GM23338 (cell line): ENCODE measurements around the gene NSG1. TPM values are rescaled to one million over a fixed set of nuclear protein-coding genes. Genes with fewer than 3 reads are reported as not detected.
A peak's percentile ranks its signal among the peaks of the same experiment; 100 is the strongest.

Experiments
- ATAC-seq: fragments of 200-7000 bp; cut with Tn5 transposase; 3 replicates; pipeline ENCODE4 v1.9.1; 2020
- DNase-seq: peaks from one replicate; pipeline ENCODE4 v3.0.0-alpha.2; 2015; ENCODE audit warnings: low spot score
- H2AFZ ChIP-seq: fragments of 200-600 bp; sonication (generic); 2 replicates; pipeline ENCODE4 v1.8.0; 2016; ENCODE audit warnings: antibody characterized with exemption, mild to moderate bottlenecking, moderate library complexity
- H3F3A ChIP-seq: fragments of 200-600 bp; sonication (generic); replicated peaks from 2 replicates; pipeline ENCODE4 v1.8.0; 2017; ENCODE audit warnings: antibody characterized with exemption, mixed run types, low read depth
- H3K27ac ChIP-seq: fragments of 200-600 bp; sonication (generic); 2 replicates; pipeline ENCODE4 v1.6.1; 2016; ENCODE audit warnings: low read depth
- H3K27me3 ChIP-seq: fragments of 200-600 bp; sonication (generic); 2 replicates; pipeline ENCODE4 v1.8.0; 2016; ENCODE audit warnings: mild to moderate bottlenecking, mixed run types, moderate library complexity; ENCODE audit not compliant: insufficient read depth
- H3K36me3 ChIP-seq: fragments of 200-600 bp; sonication (generic); 2 replicates; pipeline ENCODE4 v1.8.0; 2016; ENCODE audit warnings: mild to moderate bottlenecking; ENCODE audit not compliant: insufficient read depth
- H3K4me1 ChIP-seq: fragments of 200-600 bp; sonication (generic); 2 replicates; pipeline ENCODE4 v1.8.0; 2016; ENCODE audit warnings: mild to moderate bottlenecking, moderate library complexity; ENCODE audit not compliant: insufficient read depth
- H3K4me2 ChIP-seq: fragments of 200-600 bp; sonication (generic); 2 replicates; pipeline ENCODE4 v1.7.1; 2017; ENCODE audit warnings: mixed run types
- H3K4me3 ChIP-seq: fragments of 200-600 bp; sonication (generic); 2 replicates; pipeline ENCODE4 v1.6.1; 2016; ENCODE audit warnings: mixed run types
- H3K79me2 ChIP-seq: fragments of 200-600 bp; sonication (generic); replicated peaks from 2 replicates; pipeline ENCODE4 v1.8.0; 2017; ENCODE audit warnings: mild to moderate bottlenecking; ENCODE audit not compliant: insufficient read depth
- H3K9me2 ChIP-seq: fragments of 200-600 bp; sonication (generic); 2 replicates; pipeline ENCODE4 v1.8.0; 2017; ENCODE audit not compliant: insufficient read depth
- H4K20me1 ChIP-seq: fragments of 200-600 bp; sonication (generic); replicated peaks from 2 replicates; pipeline ENCODE4 v1.8.0; 2017; ENCODE audit warnings: mild to moderate bottlenecking; ENCODE audit not compliant: insufficient read depth
- H3K27ac Mint-ChIP-seq: 2 replicates; pipeline ENCODE4 v1.8.0; 2020; ENCODE audit warnings: inconsistent platforms, mild to moderate bottlenecking, moderate library complexity, mixed read lengths
- H3K27me3 Mint-ChIP-seq: 3 replicates; pipeline ENCODE4 v1.8.0; 2022; ENCODE audit warnings: low read depth, mild to moderate bottlenecking, moderate library complexity, mixed read lengths, inconsistent platforms; ENCODE audit not compliant: insufficient read depth, poor library complexity
- H3K36me3 Mint-ChIP-seq: 3 replicates; pipeline ENCODE4 v1.8.0; 2021; ENCODE audit warnings: low read depth, mild to moderate bottlenecking, inconsistent platforms, moderate library complexity, mixed read lengths
- H3K4me1 Mint-ChIP-seq: 3 replicates; pipeline ENCODE4 v1.8.0; 2020; ENCODE audit warnings: mild to moderate bottlenecking, inconsistent platforms, mixed read lengths
- H3K4me3 Mint-ChIP-seq: 3 replicates; pipeline ENCODE4 v1.8.0; 2021; ENCODE audit warnings: moderate library complexity, mild to moderate bottlenecking, inconsistent platforms, mixed read lengths
- H3K9me3 Mint-ChIP-seq: 3 replicates; pipeline ENCODE4 v1.8.0; 2020; ENCODE audit warnings: moderate library complexity, mild to moderate bottlenecking, inconsistent platforms, mixed read lengths
- CREB1 ChIP-seq: fragments of 250-450 bp; sonication (Bioruptor Pico); IDR thresholded peaks from 2 replicates; pipeline ENCODE4 v1.5.0; 2020; ENCODE audit warnings: low read depth, mild to moderate bottlenecking, moderate library complexity
- CTCF ChIP-seq, 2 experiments: fragments of 200-600 bp in 1 of 2; sonication (generic) in 1 of 2; conservative IDR thresholded peaks; 2 replicates each; pipeline versions ENCODE4 v1.5.1 to v1.6.1; 2016 to 2017; ENCODE audit warnings: antibody characterized with exemption in 2 of 2, low read depth in 2 of 2, mild to moderate bottlenecking in 2 of 2, moderate library complexity in 1 of 2
- ZNF331 ChIP-seq: fragments of 250-450 bp; sonication (Bioruptor Pico); IDR thresholded peaks from 2 replicates; pipeline ENCODE4 v1.5.0; 2020; ENCODE audit warnings: low read depth, mild to moderate bottlenecking, moderate library complexity
- polyA plus RNA-seq: library from polyadenylated mRNA; unstranded; fragments of >200 nt; fragmentation: Nextera tagmentation; extraction: Ambion mirVana; gene quantifications from 2 replicates; pipeline ENCODE4 v1.2.1, GENCODE V29; 2016
- total RNA-seq: library from RNA; depleted of rRNA; stranded (reverse); fragments of >200 nt; shearing (Covaris generic); gene quantifications from 2 replicates; pipeline ENCODE4 v1.2.3, GENCODE V29; 2014
- TF ChIP-seq, protein P1 (sequence below): fragments of 250-450 bp; sonication (Bioruptor Pico); IDR thresholded peaks from 2 replicates; pipeline ENCODE4 v1.5.0; 2020; ENCODE audit warnings: mild to moderate bottlenecking, moderate library complexity

NSG1 gene
- total and polyA plus RNA-seq, 2 experiments from 2014 or later, result 17.4 to 34.5 TPM

GRCh38 chr4:4377732-4378460 is 9.0 kb upstream of the NSG1 start (continued):
- TF ChIP-seq, protein P1, sequence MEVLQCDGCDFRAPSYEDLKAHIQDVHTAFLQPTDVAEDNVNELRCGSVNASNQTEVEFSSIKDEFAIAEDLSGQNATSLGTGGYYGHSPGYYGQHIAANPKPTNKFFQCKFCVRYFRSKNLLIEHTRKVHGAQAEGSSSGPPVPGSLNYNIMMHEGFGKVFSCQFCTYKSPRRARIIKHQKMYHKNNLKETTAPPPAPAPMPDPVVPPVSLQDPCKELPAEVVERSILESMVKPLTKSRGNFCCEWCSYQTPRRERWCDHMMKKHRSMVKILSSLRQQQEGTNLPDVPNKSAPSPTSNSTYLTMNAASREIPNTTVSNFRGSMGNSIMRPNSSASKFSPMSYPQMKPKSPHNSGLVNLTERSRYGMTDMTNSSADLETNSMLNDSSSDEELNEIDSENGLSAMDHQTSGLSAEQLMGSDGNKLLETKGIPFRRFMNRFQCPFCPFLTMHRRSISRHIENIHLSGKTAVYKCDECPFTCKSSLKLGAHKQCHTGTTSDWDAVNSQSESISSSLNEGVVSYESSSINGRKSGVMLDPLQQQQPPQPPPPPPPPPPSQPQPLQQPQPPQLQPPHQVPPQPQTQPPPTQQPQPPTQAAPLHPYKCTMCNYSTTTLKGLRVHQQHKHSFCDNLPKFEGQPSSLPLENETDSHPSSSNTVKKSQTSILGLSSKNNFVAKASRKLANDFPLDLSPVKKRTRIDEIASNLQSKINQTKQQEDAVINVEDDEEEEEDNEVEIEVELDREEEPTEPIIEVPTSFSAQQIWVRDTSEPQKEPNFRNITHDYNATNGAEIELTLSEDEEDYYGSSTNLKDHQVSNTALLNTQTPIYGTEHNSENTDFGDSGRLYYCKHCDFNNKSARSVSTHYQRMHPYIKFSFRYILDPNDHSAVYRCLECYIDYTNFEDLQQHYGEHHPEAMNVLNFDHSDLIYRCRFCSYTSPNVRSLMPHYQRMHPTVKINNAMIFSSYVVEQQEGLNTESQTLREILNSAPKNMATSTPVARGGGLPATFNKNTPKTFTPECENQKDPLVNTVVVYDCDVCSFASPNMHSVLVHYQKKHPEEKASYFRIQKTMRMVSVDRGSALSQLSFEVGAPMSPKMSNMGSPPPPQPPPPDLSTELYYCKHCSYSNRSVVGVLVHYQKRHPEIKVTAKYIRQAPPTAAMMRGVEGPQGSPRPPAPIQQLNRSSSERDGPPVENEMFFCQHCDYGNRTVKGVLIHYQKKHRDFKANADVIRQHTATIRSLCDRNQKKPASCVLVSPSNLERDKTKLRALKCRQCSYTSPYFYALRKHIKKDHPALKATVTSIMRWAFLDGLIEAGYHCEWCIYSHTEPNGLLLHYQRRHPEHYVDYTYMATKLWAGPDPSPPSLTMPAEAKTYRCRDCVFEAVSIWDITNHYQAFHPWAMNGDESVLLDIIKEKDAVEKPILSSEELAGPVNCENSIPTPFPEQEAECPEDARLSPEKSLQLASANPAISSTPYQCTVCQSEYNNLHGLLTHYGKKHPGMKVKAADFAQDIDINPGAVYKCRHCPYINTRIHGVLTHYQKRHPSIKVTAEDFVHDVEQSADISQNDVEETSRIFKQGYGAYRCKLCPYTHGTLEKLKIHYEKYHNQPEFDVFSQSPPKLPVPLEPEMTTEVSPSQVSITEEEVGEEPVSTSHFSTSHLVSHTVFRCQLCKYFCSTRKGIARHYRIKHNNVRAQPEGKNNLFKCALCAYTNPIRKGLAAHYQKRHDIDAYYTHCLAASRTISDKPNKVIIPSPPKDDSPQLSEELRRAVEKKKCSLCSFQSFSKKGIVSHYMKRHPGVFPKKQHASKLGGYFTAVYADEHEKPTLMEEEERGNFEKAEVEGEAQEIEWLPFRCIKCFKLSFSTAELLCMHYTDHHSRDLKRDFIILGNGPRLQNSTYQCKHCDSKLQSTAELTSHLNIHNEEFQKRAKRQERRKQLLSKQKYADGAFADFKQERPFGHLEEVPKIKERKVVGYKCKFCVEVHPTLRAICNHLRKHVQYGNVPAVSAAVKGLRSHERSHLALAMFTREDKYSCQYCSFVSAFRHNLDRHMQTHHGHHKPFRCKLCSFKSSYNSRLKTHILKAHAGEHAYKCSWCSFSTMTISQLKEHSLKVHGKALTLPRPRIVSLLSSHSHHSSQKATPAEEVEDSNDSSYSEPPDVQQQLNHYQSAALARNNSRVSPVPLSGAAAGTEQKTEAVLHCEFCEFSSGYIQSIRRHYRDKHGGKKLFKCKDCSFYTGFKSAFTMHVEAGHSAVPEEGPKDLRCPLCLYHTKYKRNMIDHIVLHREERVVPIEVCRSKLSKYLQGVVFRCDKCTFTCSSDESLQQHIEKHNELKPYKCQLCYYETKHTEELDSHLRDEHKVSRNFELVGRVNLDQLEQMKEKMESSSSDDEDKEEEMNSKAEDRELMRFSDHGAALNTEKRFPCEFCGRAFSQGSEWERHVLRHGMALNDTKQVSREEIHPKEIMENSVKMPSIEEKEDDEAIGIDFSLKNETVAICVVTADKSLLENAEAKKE (CRISPR knock-in tag), result no peak
- TF ChIP-seq ZNF331 (no peak), CREB1 (CRISPR knock-in tag) (no peak), CTCF (conservative IDR thresholded peaks at IDR 0.05; ENCODE audit: low read depth in 2 of 2) (no peak)

DNA sequence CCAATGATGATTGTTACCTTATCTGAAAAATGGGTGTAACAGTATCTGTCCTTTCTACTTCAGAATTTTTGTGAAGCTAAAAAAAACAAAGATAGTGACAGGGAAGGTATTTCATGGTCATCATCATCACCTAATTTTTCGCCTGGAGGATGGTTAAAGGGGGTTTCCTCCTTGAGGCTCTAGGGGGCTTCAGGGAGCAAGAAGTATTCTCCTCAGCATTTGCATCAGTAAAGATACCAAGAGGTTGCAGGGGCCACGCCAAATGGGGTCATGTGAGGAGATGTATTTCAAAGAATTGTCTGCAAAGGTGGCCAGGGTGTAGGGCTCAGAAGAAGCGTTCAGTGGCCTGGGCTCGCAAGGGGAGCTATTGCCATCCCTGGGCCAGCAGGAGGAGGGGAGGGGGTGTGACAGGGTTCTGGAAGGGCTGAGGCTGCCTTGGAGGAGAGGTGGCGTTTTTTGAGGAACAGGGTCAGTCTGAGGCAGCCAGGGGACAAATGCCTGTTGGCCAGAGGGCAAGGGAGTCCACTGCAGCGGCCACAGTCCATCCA is 7.3 kb upstream of the NSG1 start:
- peak; percentile 50 for ATAC-seq
- Mint-ChIP-seq H3K4me3 (no peak overlapping the region), H3K27me3 (peaks cover 5% of the 10 kb centered on the region)
- TF ChIP-seq CTCF (conservative IDR thresholded peaks at IDR 0.05; ENCODE audit: low read depth in 2 of 2), result peak; percentile 19 to 26; a peak in 3 of 4 replicates

More for the DNA sequence above, 7.3 kb upstream of the NSG1 start:
- Histone ChIP-seq H3K4me2 (no peak overlapping the region), H3K79me2 (no peaks in the 10 kb centered on the region), H3K9me2 (no peaks in the 10 kb centered on the region), H3K4me3 (no peak overlapping the region), H3F3A (no peaks in the 10 kb centered on the region), H4K20me1 (no peaks in the 10 kb centered on the region), H3K36me3 (no peaks in the 10 kb centered on the region), H3K4me1 (peaks cover 17% of the 10 kb centered on the region), H3K27ac (no peak overlapping the region), H3K27me3 (peaks cover 11% of the 10 kb centered on the region), H2AFZ (peak overlapping the region; percentile 48; the same call in 1 of the 2 replicates)
- Mint-ChIP-seq H3K4me1 (peaks cover 28% of the 10 kb centered on the region), H3K9me3 (peaks cover 4% of the 10 kb centered on the region), H3K36me3 (no peaks in the 10 kb centered on the region), H3K27ac (no peak overlapping the region)
- no peak for DNase-seq
